Fibroblast of lung (primary cell): ENCODE results near the gene UCK1.

Experiments used
- CTCF ChIP-seq, 2 donors: IDR thresholded peaks in 1 of 2; conservative IDR thresholded peaks in 1 of 2; 1 replicate in 1 of 2; 2 replicates in 1 of 2; pipeline ENCODE4 v1.5.1; 2011 to 2012; ENCODE audit warnings: low read length in 2 of 2, control low read depth in 1 of 2, inconsistent platforms in 1 of 2, low read depth in 1 of 2, mild to moderate bottlenecking in 1 of 2
- EZH2 ChIP-seq: IDR thresholded peaks from 2 replicates; pipeline ENCODE4 v1.5.1; 2012; ENCODE audit warnings: low read length, control low read depth, mild to moderate bottlenecking; ENCODE audit errors: missing control alignments

GRCh38 chr9:131530546-131530919, 530 bp downstream of the UCK1 start:
- no peak for TF ChIP-seq CTCF (conservative IDR thresholded peaks at IDR 0.05 in 1 of 2, IDR thresholded peaks at IDR 0.05 in 1 of 2; ENCODE audit: low read depth in 1 of 2, low read length in 2 of 2)
- no peak for TF ChIP-seq EZH2
